Activated naive CD4-positive, alpha-beta T cell treated with anti-CD3 and anti-CD28 coated beads, Interleukin-2, amount 10 ng/mL, durations not matched to agents 7 days and 5 days (primary cell): ENCODE data around the gene ADARB2.
A peak's percentile ranks its signal among the peaks of the same experiment; 100 is the strongest.

Experiments
- CTCF ChIA-PET: fragments of 350-600 bp; sonication (Branson Sonifier 250); formaldehyde crosslinking; loops from one replicate; lab custom pipeline; 2021; ENCODE audit warnings: antibody characterized with exemption; lab: Charles Lee
- DNase-seq: peaks from one replicate; pipeline ENCODE4 v3.0.0-alpha.2; 2020
- H3K27ac Mint-ChIP-seq: one replicate; pipeline ENCODE4 v1.8.0; 2021; ENCODE audit warnings: mild to moderate bottlenecking, moderate library complexity, mixed read lengths
- H3K27me3 Mint-ChIP-seq: one replicate; pipeline ENCODE4 v1.8.0; 2021; ENCODE audit warnings: mild to moderate bottlenecking, mixed read lengths
- H3K36me3 Mint-ChIP-seq: one replicate; pipeline ENCODE4 v1.8.0; 2021; ENCODE audit warnings: mixed read lengths
- H3K4me1 Mint-ChIP-seq: one replicate; pipeline ENCODE4 v1.8.0; 2021; ENCODE audit warnings: mixed read lengths
- H3K4me3 Mint-ChIP-seq: one replicate; pipeline ENCODE4 v1.8.0; 2021; ENCODE audit warnings: mild to moderate bottlenecking, moderate library complexity, mixed read lengths
- H3K9me3 Mint-ChIP-seq: one replicate; pipeline ENCODE4 v1.8.0; 2021; ENCODE audit warnings: mixed read lengths

The ADARB2 gene

DNA sequence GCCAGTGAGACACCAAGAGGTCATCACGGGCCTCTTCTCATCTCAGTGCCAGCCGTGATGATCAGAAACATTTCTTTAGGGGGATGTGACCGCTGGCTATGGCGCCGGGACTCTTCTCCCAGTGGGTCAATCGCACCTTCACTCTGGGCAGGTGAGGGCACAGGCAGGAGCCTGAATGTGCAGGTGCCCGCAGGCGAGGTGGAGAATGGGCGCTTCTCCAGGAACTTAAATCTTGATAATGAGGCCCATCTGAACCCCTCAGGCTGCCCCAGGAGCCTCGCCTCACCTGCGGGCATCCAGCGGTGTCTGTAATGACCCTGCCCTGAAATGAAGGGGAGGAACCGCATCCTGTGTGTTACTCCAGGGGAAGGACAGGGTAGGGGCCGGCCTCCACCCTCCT is 204.7 kb downstream of the ADARB2 start:
- Mint-ChIP-seq H3K27ac (no peak overlapping the region), H3K4me3 (no peak overlapping the region), H3K27me3 (no peaks in the 10 kb centered on the region), H3K9me3 (no peaks in the 10 kb centered on the region), H3K36me3 (no peaks in the 10 kb centered on the region), H3K4me1 (no peaks in the 10 kb centered on the region)
- CTCF ChIA-PET, result no interaction called here
- DNase-seq, result no peak

DNA sequence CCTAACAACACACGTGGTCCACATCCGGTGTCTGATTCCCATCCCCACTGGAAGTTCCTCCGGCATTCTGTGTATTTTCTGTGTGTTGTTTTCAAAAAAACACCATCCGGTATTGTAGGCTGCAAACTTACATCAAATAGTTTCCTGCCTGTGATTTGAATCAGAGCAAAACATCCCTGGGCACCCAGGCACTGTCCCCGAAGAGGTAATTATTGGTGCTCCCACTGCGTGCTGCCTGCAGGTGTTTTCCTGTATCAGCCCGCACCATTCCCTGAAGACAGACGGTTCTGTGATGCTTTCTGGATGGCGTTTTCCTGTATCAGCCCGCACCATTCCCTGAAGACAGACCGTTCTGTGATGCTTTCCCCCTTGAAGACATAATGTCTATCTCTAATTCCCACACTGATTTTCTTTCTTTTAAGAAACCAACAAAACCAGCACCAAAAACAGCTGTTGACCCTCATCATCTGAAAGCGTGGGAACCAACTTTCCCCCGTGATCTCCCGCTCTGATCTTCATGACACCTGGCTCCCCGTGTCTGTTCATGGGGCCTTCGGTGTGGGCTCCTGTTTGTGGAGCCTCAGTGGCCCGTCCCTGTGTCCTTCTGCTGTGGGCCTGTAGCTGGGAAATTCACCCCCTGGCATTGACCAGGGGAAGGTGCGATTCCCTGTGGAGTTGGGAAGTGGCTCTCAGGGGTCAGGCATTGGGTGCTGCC is 205.3 kb downstream of the ADARB2 start:
- Mint-ChIP-seq H3K27ac (no peak overlapping the region), H3K9me3 (no peaks in the 10 kb centered on the region), H3K36me3 (no peaks in the 10 kb centered on the region), H3K4me3 (no peak overlapping the region), H3K27me3 (no peaks in the 10 kb centered on the region), H3K4me1 (no peaks in the 10 kb centered on the region)
- CTCF ChIA-PET, result no interaction called here
- no peak for DNase-seq

DNA sequence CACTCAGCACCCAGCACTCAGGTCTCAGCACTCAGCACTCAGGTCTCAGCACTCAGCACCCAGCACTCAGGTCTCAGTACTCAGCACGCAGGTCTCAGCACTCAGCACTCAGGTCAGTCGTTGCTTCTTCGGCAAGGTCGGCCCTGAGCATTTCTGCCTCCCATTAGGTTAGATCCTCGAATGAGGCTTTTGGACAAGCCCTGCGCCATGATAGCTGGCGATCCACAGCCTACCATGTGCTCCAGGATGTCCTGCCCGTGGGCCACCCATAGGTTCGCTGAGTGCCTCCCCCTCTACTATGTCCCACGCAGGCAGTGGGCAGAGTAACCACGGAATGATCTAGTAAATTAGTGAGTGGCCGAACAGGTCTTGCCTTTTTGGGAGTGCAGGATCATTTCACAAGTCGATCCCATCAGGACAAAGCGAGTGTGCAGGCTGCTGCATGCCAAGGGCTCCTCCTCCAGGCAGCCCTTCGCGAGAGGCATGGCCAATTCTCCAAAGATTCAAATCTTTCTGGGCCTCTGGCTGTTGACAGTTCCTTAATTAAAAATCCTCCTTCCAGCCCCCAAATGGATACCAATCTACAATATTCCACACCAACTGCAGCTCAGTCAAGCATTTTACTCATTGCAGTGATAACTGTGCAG is 206.3 kb downstream of the ADARB2 start:
- H3K4me1 Mint-ChIP-seq, result no peaks in the 10 kb centered on the region
- no peak overlapping the region for H3K27ac Mint-ChIP-seq
- H3K27me3 Mint-ChIP-seq, result no peaks in the 10 kb centered on the region
- peak; percentile 3 for DNase-seq
- H3K9me3 Mint-ChIP-seq, result no peaks in the 10 kb centered on the region
- no peaks in the 10 kb centered on the region for H3K36me3 Mint-ChIP-seq
- H3K4me3 Mint-ChIP-seq, result no peak overlapping the region
- CTCF ChIA-PET, result no interaction called here

DNA sequence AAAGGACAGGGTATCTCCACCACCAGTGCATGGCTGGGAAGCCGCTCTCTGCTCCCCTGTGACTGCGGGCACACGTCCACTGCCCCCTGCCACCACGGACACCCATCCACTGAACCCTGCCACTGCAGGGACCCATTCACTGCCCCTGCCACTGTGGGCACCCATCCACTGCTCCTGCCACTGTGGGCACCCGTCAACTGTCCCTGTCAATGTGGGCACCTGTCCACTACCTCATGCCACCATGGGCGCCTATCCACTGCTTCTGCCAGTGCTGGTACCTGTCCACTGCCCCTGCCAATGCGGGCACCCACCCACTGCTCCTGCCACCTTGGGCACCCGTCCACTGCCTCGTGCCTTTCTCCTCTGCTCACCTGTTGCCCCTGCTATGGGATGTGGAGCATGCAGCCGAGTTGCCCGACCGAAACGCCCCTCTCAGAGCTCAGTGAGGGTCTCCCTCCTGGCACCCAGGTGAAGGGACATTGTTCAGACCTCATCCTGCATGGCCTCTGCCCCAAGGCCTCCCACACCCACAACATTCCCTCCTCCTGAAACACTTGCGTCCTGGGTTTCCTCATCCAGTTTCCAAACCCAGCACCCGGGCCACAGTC is 207.4 kb downstream of the ADARB2 start:
- H3K9me3 Mint-ChIP-seq, result peaks cover 4% of the 10 kb centered on the region
- no peaks in the 10 kb centered on the region for H3K36me3 Mint-ChIP-seq
- CTCF ChIA-PET, result no interaction called here
- no peaks in the 10 kb centered on the region for H3K27me3 Mint-ChIP-seq
- H3K4me1 Mint-ChIP-seq, result no peaks in the 10 kb centered on the region
- no peak overlapping the region for H3K4me3 Mint-ChIP-seq
- H3K27ac Mint-ChIP-seq, result no peak overlapping the region
- no peak for DNase-seq

DNA sequence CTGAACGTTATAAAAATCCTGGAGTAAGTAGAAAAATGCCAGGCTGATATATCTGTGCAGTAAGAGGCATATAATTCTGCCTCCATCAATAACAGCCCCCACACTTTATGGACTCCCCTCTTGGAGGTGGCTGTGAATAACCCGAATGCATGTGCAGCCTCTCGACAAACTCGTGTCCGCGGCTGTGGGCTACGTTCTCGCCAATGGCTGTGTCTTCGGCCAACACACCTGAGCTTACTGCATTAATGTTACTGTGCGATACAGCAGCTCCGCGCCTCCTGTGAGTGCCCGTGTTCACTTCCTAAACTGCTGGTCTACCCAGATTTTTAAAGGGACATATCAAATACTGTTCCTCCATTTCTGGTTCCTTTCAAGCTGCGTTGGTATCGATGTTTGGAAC is 209.4 kb downstream of the ADARB2 start:
- DNase-seq, result no peak
- H3K4me1 Mint-ChIP-seq, result no peaks in the 10 kb centered on the region
- H3K27ac Mint-ChIP-seq, result no peak overlapping the region
- no peaks in the 10 kb centered on the region for H3K27me3 Mint-ChIP-seq
- no peak overlapping the region for H3K4me3 Mint-ChIP-seq
- no peaks in the 10 kb centered on the region for H3K36me3 Mint-ChIP-seq
- peaks cover 4% of the 10 kb centered on the region for H3K9me3 Mint-ChIP-seq
- CTCF ChIA-PET, result no interaction called here

DNA sequence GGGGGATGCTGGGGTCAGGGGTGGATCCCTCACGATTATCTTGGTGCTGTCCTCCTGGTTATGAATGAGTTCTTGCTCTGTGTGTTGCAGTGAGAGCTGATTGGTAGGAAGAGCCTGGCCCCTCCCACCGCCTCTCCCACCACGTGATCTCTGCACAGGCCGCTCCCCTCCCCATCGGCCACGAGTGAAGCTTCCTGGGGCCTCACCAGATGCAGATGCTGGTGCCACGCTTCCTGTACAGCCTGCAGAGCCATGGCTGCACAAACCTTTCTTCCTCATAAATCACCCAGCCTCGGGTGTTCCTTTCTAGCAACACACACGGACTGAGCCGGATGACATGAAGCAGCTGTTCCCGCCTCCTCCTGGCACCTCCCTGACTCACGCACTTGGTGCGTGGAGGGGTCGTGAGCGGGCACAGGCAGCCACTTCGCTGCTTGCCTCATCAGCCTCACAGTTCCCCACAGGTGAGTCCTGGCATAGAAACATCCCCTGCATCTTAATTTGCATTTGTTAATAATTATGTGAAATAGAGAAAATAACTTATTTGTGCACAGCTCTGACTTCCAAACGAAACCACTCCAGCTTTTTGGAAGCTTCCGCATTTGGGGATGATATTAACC is 210.8 kb downstream of the ADARB2 start:
- CTCF ChIA-PET, result no interaction called here
- Mint-ChIP-seq H3K36me3 (no peaks in the 10 kb centered on the region), H3K27ac (no peak overlapping the region), H3K9me3 (peaks cover 4% of the 10 kb centered on the region), H3K4me3 (no peak overlapping the region), H3K27me3 (no peaks in the 10 kb centered on the region), H3K4me1 (no peaks in the 10 kb centered on the region)
- no peak for DNase-seq

DNA sequence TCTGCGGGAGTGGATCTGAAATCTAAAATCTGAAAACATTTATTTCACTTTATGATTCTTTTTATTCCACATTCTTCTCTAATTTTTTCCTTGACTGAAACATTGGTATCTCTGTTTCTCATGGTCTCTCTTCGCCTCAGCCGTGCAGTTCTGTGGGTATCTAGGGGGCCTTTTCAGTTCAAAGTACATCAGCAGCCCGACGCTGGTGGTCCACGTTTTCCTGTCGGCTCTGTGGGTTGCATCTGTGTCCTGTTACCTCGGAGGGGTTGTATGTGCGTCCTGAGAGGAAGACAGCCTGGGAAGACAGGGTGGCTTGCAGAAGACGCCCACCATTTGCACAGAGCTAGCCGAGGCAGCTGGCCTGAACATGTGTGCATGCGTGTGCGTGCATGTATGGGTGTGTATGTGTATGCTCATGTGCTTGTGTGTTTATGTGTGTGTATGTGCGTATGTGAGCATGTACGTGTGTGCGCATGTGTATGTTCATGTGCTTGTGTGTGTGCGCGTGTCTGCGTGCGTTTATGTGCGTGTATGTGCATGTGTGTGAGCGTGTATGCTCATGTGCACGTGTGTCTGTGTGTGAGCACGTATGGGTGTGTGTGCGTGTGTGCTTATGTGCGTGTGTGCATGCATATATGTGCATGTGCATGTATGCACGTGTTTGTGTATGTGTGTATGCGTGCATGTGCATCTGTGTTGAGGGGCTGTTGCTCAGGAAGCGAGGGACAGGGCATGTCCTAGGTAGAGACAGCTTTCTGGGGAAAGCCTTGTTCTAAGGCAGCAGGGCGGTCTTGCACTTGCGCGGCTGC is 211.8 kb downstream of the ADARB2 start:
- Mint-ChIP-seq H3K9me3 (peaks cover 4% of the 10 kb centered on the region), H3K27ac (no peak overlapping the region), H3K36me3 (no peaks in the 10 kb centered on the region), H3K4me3 (no peak overlapping the region), H3K4me1 (no peaks in the 10 kb centered on the region), H3K27me3 (no peaks in the 10 kb centered on the region)
- CTCF ChIA-PET, result no interaction called here
- DNase-seq, result no peak

DNA sequence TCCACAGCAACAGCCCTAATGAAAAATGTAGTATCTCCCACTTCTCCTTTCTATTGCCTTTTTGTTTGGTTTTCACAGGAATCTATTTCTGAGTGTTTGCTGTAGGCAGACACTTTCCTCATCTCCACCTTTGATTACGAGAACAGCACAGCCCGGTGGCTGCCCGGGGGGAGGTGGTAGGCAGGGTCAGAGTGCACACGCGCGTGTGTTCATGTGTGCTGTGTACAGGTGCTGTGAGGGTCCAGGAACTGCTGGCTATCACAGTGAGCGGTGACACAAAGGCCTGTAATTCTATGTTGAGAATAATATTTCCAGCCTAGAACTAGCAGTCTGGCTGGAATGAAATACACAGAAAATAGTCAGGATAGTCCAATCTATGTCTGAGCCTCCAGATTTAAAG is 212.8 kb downstream of the ADARB2 start:
- no peaks in the 10 kb centered on the region for H3K36me3 Mint-ChIP-seq
- no peak overlapping the region for H3K27ac Mint-ChIP-seq
- no peak for DNase-seq
- peaks cover 4% of the 10 kb centered on the region for H3K9me3 Mint-ChIP-seq
- H3K4me1 Mint-ChIP-seq, result no peaks in the 10 kb centered on the region
- no peak overlapping the region for H3K4me3 Mint-ChIP-seq
- CTCF ChIA-PET, result no interaction called here
- no peaks in the 10 kb centered on the region for H3K27me3 Mint-ChIP-seq

DNA sequence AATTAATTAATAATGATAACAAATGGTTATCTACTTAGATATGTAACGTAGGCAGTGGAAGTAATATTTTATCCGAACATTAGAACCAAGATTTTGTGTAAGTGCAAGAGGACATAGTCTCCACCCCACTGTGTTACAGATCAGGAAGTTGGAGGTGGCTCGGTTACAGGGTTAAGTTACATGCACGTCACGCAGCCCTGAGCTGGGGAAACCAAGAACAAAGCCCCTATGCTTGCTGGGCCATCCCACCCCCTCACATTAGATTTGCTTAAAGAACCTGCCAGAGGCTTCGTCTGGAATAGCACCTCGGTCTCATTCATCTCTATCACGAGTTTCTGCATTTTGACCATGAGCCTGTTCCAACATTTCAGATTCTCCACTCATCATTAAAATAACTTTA is 214.1 kb downstream of the ADARB2 start:
- CTCF ChIA-PET, result interaction anchor here (0.6 kb wide), 1 partner anchor 1092 kb away, joined by 4 read pairs; no protein-coding TSS in a partner anchor
- no peak overlapping the region for H3K4me3 Mint-ChIP-seq
- H3K9me3 Mint-ChIP-seq, result peaks cover 4% of the 10 kb centered on the region
- no peaks in the 10 kb centered on the region for H3K4me1 Mint-ChIP-seq
- H3K36me3 Mint-ChIP-seq, result no peaks in the 10 kb centered on the region
- no peak for DNase-seq
- no peaks in the 10 kb centered on the region for H3K27me3 Mint-ChIP-seq
- no peak overlapping the region for H3K27ac Mint-ChIP-seq

DNA sequence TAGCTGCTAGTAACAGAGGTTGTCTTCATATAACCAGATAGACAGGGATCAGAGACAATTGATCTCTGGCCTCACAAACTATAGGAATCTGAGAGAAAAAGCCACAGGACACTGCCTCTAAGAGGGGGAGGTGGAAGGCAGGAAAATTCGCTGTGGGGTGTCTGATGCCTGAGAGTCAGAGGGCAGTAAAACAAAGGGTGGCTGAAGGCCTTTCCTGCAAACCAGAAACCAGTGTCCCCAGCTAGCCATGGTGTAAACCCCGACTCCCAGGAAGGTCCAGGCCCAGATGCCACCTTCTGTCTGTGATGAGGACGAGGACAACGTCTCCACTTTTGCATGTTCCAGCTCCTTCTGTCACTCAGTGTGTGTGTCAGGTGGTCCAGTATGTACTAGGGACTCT is 215.1 kb downstream of the ADARB2 start:
- Mint-ChIP-seq H3K4me3 (no peak overlapping the region), H3K36me3 (no peaks in the 10 kb centered on the region), H3K9me3 (peaks cover 4% of the 10 kb centered on the region), H3K4me1 (no peaks in the 10 kb centered on the region), H3K27me3 (no peaks in the 10 kb centered on the region), H3K27ac (no peak overlapping the region)
- DNase-seq, result no peak
- CTCF ChIA-PET, result no interaction called here

DNA sequence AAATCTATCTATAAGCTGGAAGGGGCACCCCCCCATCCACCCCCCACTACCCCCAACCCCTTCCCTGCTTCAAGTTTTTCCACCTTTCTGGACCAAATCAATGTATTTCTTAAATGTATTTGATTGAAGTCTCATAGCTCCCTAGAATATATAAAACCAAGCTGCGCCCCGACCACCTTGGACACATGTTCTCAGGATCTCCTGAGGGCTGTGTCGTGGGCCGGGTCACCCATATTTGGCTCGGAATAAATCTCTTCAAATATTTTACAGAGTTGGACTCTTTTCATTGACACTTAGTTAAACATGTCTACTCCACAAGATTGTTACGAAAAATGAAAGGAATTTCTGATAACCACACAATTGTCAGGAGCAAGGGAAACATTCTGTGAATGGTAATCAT is 215.6 kb downstream of the ADARB2 start:
- Mint-ChIP-seq H3K36me3 (no peaks in the 10 kb centered on the region), H3K9me3 (peaks cover 4% of the 10 kb centered on the region), H3K27me3 (no peaks in the 10 kb centered on the region), H3K4me1 (no peaks in the 10 kb centered on the region), H3K4me3 (no peak overlapping the region), H3K27ac (no peak overlapping the region)
- CTCF ChIA-PET, result no interaction called here
- DNase-seq, result no peak

DNA sequence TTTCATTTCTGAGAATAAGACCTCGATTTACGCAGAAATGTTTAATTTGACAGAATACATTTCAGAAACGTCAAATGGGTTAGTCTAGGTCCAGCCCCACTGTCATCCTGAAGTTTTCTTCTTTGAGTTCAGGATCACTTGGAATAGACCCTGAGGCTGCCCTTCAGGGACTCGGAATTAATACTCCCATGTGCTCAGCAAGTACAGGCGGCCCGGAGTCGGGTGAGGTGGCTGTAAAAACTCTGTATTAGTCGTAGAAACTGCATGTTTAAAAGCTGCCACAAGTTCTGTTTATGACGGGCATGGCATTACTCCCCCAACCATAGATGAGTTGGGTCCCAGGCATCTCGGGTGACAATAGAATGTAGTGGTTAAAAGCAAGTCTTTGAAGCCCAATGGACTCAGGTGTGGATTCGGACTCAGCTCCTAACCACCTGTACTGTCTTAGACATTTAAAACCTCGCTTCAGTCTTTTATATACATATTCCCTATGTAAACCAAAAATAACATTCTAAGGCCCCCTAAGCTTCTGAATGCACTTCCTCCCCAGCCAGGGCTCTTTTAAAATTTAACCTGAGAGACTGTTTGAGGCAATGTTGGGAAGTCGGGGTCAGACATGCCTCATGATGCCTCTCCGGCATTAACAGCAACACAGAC is 216.3 kb downstream of the ADARB2 start:
- no peaks in the 10 kb centered on the region for H3K36me3 Mint-ChIP-seq
- no peaks in the 10 kb centered on the region for H3K27me3 Mint-ChIP-seq
- H3K27ac Mint-ChIP-seq, result no peak overlapping the region
- DNase-seq, result no peak
- H3K4me1 Mint-ChIP-seq, result no peaks in the 10 kb centered on the region
- no peak overlapping the region for H3K4me3 Mint-ChIP-seq
- CTCF ChIA-PET, result no interaction called here
- peaks cover 4% of the 10 kb centered on the region for H3K9me3 Mint-ChIP-seq

DNA sequence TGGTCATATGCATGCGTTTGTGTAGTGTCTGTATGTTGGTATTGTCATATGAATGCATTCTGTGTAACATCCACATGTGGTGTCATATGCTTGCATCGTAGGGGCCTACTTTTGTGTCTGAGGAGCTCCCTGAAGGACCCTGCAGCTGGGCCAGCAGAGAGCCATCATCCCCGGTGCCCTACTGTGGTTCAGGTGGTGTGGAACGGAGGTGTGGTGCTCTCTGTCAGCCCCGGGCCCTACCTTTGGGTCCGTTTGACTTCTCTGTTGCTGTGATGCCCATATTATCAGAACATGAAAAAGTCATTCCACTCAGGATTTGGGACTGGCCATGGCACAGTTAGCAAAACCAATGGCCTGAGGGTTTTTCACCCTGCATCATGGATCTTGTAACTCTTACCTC is 217.9 kb downstream of the ADARB2 start:
- CTCF ChIA-PET, result no interaction called here

DNA sequence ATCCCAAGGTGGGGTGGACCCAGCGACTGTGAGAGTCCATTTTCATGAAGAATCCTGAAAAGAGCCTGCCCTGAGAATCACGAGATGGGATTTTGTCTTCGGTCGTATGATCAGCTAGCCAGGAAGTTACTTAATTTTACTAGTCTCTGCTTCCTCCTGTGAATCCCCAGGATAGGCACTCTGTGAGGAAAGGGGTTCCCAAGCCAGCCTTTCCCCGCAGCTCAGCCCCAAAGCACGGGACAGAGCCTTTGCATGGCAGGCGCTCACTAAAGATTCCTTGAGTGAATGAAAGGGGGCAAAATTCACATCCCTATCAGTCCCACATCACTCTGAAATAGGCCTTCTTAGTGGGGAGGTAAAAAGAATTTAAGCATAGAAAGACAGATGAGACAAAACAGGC is 219.6 kb downstream of the ADARB2 start:
- CTCF ChIA-PET, result no interaction called here
- Mint-ChIP-seq H3K27ac (no peak overlapping the region), H3K9me3 (no peaks in the 10 kb centered on the region), H3K4me1 (no peaks in the 10 kb centered on the region), H3K27me3 (no peaks in the 10 kb centered on the region), H3K4me3 (no peak overlapping the region), H3K36me3 (no peaks in the 10 kb centered on the region)
- no peak for DNase-seq

More for the DNA sequence above, 217.9 kb downstream of the ADARB2 start:
- Mint-ChIP-seq H3K9me3 (no peaks in the 10 kb centered on the region), H3K4me3 (no peak overlapping the region), H3K27me3 (no peaks in the 10 kb centered on the region), H3K36me3 (no peaks in the 10 kb centered on the region), H3K27ac (no peak overlapping the region), H3K4me1 (no peaks in the 10 kb centered on the region)
- no peak for DNase-seq
